Measurements from ENCODE around the gene HADHA. TPM values are rescaled to one million over a fixed set of nuclear protein-coding genes. Genes with fewer than 3 reads are reported as not detected.

HADHA gene
- total and polyA plus RNA-seq, 2 donors from 2014 or later: 135 to 171 TPM

- Histone ChIP-seq H3K4me1 (ENCODE audit: control insufficient read depth in 2 of 3, insufficient read depth in 2 of 3, low read depth in 1 of 3, low read length in 3 of 3) (no peaks in the 10 kb centered on the region), H3K4me3 (ENCODE audit: low read length in 3 of 3) (no peak overlapping the region), H3K9me3 (ENCODE audit: control insufficient read depth in 2 of 3, insufficient read depth in 1 of 3, low read length in 3 of 3) (no peaks in the 10 kb centered on the region), H3K36me3 (ENCODE audit: control insufficient read depth in 2 of 3, insufficient read depth in 3 of 3, low read length in 3 of 3) (peaks cover 0 to 36% (median 16%) of the 10 kb centered on the region in 3 donors), H3K27ac (ENCODE audit: low read depth in 2 of 2, low read length in 2 of 2) (no peak overlapping the region), H3K27me3 (ENCODE audit: control insufficient read depth, insufficient read depth, low read length) (no peaks in the 10 kb centered on the region), H3K9ac (ENCODE audit: low read length in 3 of 3) (no peak overlapping the region)
- intact Hi-C loops (cut with DNase I): no loop called here
- no peak for TF ChIP-seq CTCF (IDR thresholded peaks at IDR 0.05; ENCODE audit: borderline replicate concordance, extremely low read depth, insufficient read depth)
- FAIRE-seq (no peak), DNase-seq (no peak)
Observed at GRCh38 chr2:26190369-26190768, 54.1 kb downstream of the HADHA start.

- H3K4me3 ChIP-seq (ENCODE audit: low read length in 3 of 3): no peak overlapping the region
- H3K9me3 ChIP-seq (ENCODE audit: control insufficient read depth in 2 of 3, insufficient read depth in 1 of 3, low read length in 3 of 3): no peaks in the 10 kb centered on the region
- H3K9ac ChIP-seq (ENCODE audit: low read length in 3 of 3): no peak overlapping the region
- no peak overlapping the region for H3K27ac ChIP-seq (ENCODE audit: low read depth in 2 of 2, low read length in 2 of 2)
- peaks cover 0 to 30% (median 16%) of the 10 kb centered on the region in 3 donors for H3K36me3 ChIP-seq (ENCODE audit: control insufficient read depth in 2 of 3, insufficient read depth in 3 of 3, low read length in 3 of 3)
- TF ChIP-seq CTCF (IDR thresholded peaks at IDR 0.05; ENCODE audit: borderline replicate concordance, extremely low read depth, insufficient read depth): no peak
- no peak for FAIRE-seq
- no peaks in the 10 kb centered on the region for H3K4me1 ChIP-seq (ENCODE audit: control insufficient read depth in 2 of 3, insufficient read depth in 2 of 3, low read depth in 1 of 3, low read length in 3 of 3)
- H3K27me3 ChIP-seq (ENCODE audit: control insufficient read depth, insufficient read depth, low read length): no peaks in the 10 kb centered on the region
- intact Hi-C loops (cut with DNase I): no loop called here
- no peak for DNase-seq
Observed at GRCh38 chr2:26189751-26190150, 54.7 kb downstream of the HADHA start.

- intact Hi-C loops (cut with DNase I): no loop called here
- no peak for FAIRE-seq
Observed at GRCh38 chr2:26189123-26189522, 55.3 kb downstream of the HADHA start.

More at GRCh38 chr2:26189123-26189522, 55.3 kb downstream of the HADHA start:
- no peak for DNase-seq
- Histone ChIP-seq H3K4me3 (ENCODE audit: low read length in 3 of 3) (no peak overlapping the region), H3K4me1 (ENCODE audit: control insufficient read depth in 2 of 3, insufficient read depth in 2 of 3, low read depth in 1 of 3, low read length in 3 of 3) (peaks cover 0 to 4% (median 0%) of the 10 kb centered on the region in 3 donors), H3K36me3 (ENCODE audit: control insufficient read depth in 2 of 3, insufficient read depth in 3 of 3, low read length in 3 of 3) (peaks cover 0 to 24% (median 13%) of the 10 kb centered on the region in 3 donors), H3K9me3 (ENCODE audit: control insufficient read depth in 2 of 3, insufficient read depth in 1 of 3, low read length in 3 of 3) (no peaks in the 10 kb centered on the region), H3K27ac (ENCODE audit: low read depth in 2 of 2, low read length in 2 of 2) (no peak overlapping the region), H3K9ac (ENCODE audit: low read length in 3 of 3) (no peak overlapping the region), H3K27me3 (ENCODE audit: control insufficient read depth, insufficient read depth, low read length) (no peaks in the 10 kb centered on the region)
- TF ChIP-seq CTCF (IDR thresholded peaks at IDR 0.05; ENCODE audit: borderline replicate concordance, extremely low read depth, insufficient read depth): no peak
